ENCODE results near the gene LRRC8E. TPM values are rescaled to one million over a fixed set of nuclear protein-coding genes. Genes with fewer than 3 reads are reported as not detected.
"Not testable (repeated sequence)": the region's sequence is repeated elsewhere in the genome, so short reads cannot be mapped to it uniquely, and the experiment has no call there.

The LRRC8E gene
- total RNA-seq, 3 donors from 2014 or later, result 1.4 to 15.1 (median 6.6) TPM

DNA sequence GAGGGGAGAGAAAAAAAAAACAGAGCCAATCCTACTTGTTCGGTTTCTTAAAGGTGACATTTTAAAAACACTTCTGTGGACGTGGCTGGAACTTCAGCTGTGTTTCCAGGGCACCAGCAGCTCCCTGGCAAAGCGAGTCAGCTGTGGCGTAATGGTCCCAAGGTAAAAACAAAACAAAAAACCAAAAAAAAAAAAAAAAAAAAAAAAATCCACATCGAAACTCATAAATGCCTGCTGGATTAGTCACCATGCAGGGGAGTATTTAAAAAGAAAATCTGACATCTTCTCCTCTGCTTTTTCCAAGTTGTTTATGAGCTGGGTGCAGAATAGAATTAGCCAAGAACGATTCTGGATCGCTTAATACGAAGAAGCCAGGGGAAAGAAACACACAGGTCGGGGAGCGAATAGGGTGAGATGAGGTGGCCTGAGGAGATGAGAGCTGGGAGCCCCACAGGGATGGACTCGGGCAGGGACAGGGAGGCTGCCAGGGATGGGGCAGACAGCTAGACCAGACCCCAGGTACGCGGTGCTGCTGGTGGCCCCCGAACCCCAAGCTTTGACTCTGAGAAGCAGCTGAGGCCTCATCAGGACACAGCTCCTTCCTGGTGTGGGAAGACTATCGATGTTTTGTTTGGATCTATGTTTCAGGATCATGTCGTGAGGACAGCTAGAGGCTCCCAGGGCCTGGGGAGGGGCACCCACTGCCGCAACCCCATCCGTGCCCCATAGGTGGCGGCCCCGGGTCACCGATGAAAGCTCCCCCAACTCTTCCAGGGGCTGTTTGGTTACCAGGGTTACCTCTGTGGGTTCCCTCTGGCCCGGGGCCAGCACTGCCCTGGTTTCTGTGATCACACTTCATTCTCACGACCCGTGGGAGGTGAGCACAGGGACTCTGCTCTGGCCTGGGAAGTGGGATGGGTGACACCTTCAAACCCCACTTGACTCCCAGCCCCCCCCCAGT, 40.7 kb downstream of the LRRC8E start:
- TF ChIP-seq, protein P1, sequence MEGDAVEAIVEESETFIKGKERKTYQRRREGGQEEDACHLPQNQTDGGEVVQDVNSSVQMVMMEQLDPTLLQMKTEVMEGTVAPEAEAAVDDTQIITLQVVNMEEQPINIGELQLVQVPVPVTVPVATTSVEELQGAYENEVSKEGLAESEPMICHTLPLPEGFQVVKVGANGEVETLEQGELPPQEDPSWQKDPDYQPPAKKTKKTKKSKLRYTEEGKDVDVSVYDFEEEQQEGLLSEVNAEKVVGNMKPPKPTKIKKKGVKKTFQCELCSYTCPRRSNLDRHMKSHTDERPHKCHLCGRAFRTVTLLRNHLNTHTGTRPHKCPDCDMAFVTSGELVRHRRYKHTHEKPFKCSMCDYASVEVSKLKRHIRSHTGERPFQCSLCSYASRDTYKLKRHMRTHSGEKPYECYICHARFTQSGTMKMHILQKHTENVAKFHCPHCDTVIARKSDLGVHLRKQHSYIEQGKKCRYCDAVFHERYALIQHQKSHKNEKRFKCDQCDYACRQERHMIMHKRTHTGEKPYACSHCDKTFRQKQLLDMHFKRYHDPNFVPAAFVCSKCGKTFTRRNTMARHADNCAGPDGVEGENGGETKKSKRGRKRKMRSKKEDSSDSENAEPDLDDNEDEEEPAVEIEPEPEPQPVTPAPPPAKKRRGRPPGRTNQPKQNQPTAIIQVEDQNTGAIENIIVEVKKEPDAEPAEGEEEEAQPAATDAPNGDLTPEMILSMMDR (IDR thresholded peaks at IDR 0.05), result peak; percentile 17 to 61 (median 32)
- no peak for TF ChIP-seq POLR2A (IDR thresholded peaks at IDR 0.05)
- peak in 1 of 3 donors; percentile 21 for TF ChIP-seq POLR2AphosphoS5 (IDR thresholded peaks at IDR 0.05)
- intact Hi-C loops (cut with DNase I; ENCODE audit: low total_unique reads), result no loop called here
- Histone ChIP-seq H3K36me3 (peaks cover 21% of the 10 kb centered on the region), H3K4me1 (peaks cover 27 to 32% of the 10 kb centered on the region in 2 donors), H3K9me3 (no peaks in the 10 kb centered on the region), H3K27ac (peak overlapping the region; percentile 97 to 99), H3K4me3 (peak overlapping the region; percentile 14 to 53 (median 27)), H3K27me3 (no peaks in the 10 kb centered on the region)
- peak in 1 of 2 donors; percentile 81 for DNase-seq (ENCODE audit: low spot score in 2 of 2)

- Histone ChIP-seq H3K36me3 (peaks cover 21% of the 10 kb centered on the region), H3K27ac (peak overlapping the region; percentile 97 to 99), H3K4me3 (peak overlapping the region in 1 of 3 donors; percentile 53), H3K4me1 (peaks cover 22 to 32% of the 10 kb centered on the region in 2 donors)
- H3K27me3 ChIP-seq; intact Hi-C loops (cut with DNase I; ENCODE audit: low total_unique reads); H3K9me3 ChIP-seq; DNase-seq (ENCODE audit: low spot score in 2 of 2): not testable (repeated sequence)
These were observed 41.7 kb downstream of the LRRC8E start for GRCh38 chr19:7930030-7930429.

- no peak for TF ChIP-seq POLR2A (IDR thresholded peaks at IDR 0.05)
- TF ChIP-seq, protein P1 (IDR thresholded peaks at IDR 0.05), result no peak
- no peak for TF ChIP-seq POLR2AphosphoS5 (IDR thresholded peaks at IDR 0.05)
- intact Hi-C loops (cut with DNase I; ENCODE audit: low total_unique reads), result no loop called here
These were observed 42.5 kb downstream of the LRRC8E start for GRCh38 chr19:7930765-7931164.

GRCh38 chr19:7931221-7932061, 43.1 kb downstream of the LRRC8E start:
- no peaks in the 10 kb centered on the region for H3K9me3 ChIP-seq
- no peak for DNase-seq (ENCODE audit: low spot score in 2 of 2)
- no peak overlapping the region for H3K4me3 ChIP-seq
- peak overlapping the region; percentile 83 to 97 for H3K27ac ChIP-seq
- H3K4me1 ChIP-seq, result peaks cover 16 to 24% of the 10 kb centered on the region in 2 donors
- no peaks in the 10 kb centered on the region for H3K27me3 ChIP-seq
- TF ChIP-seq, protein P1 (IDR thresholded peaks at IDR 0.05), result no peak
- TF ChIP-seq POLR2AphosphoS5 (IDR thresholded peaks at IDR 0.05) (no peak), POLR2A (IDR thresholded peaks at IDR 0.05) (no peak)
- intact Hi-C loops (cut with DNase I; ENCODE audit: low total_unique reads), result no loop called here
- H3K36me3 ChIP-seq, result peaks cover 21% of the 10 kb centered on the region

More at GRCh38 chr19:7930765-7931164, 42.5 kb downstream of the LRRC8E start:
- Histone ChIP-seq H3K27ac (peak overlapping the region; percentile 83 to 97), H3K27me3 (no peaks in the 10 kb centered on the region), H3K4me3 (no peak overlapping the region), H3K4me1 (peaks cover 19 to 28% of the 10 kb centered on the region in 2 donors), H3K36me3 (peaks cover 21% of the 10 kb centered on the region), H3K9me3 (no peaks in the 10 kb centered on the region)
- no peak for DNase-seq (ENCODE audit: low spot score in 2 of 2)

- peaks cover 7 to 16% of the 10 kb centered on the region in 2 donors for H3K4me1 ChIP-seq
- no peak for DNase-seq (ENCODE audit: low spot score in 2 of 2)
- peaks cover 21% of the 10 kb centered on the region for H3K36me3 ChIP-seq
- H3K27ac ChIP-seq, result no peak overlapping the region
- TF ChIP-seq POLR2AphosphoS5 (IDR thresholded peaks at IDR 0.05) (no peak), POLR2A (IDR thresholded peaks at IDR 0.05) (no peak)
- TF ChIP-seq, protein P1 (IDR thresholded peaks at IDR 0.05), result no peak
- intact Hi-C loops (cut with DNase I; ENCODE audit: low total_unique reads), result no loop called here
- H3K4me3 ChIP-seq, result no peak overlapping the region
- H3K27me3 ChIP-seq, result no peaks in the 10 kb centered on the region
- no peaks in the 10 kb centered on the region for H3K9me3 ChIP-seq
These were observed 44.1 kb downstream of the LRRC8E start for GRCh38 chr19:7932276-7932929.
